Fibroblast of the aortic adventitia (primary cell): ENCODE data around the gene TMEM14A. TPM values are rescaled to one million over a fixed set of nuclear protein-coding genes. Genes with fewer than 3 reads are reported as not detected.

ENCODE experiments used
- DNase-seq: peaks from one replicate; pipeline ENCODE4 v3.0.0-alpha.2; 2010; ENCODE audit warnings: low read depth
- H3K4me3 ChIP-seq: 2 replicates; pipeline ENCODE4 v1.5.1; 2011; ENCODE audit warnings: low read depth, mild to moderate bottlenecking, control low read depth, low read length, moderate library complexity
- total RNA-seq: library from RNA; depleted of rRNA; stranded (reverse); fragments of >200 nt; gene quantifications from 2 replicates; pipeline ENCODE4 v1.2.3, GENCODE V29; 2012; ENCODE audit warnings: low replicate concordance
- TF ChIP-seq, protein P1 (sequence below): IDR thresholded peaks from 2 replicates; pipeline ENCODE4 v1.5.1; 2011; ENCODE audit warnings: mild to moderate bottlenecking, low read length, control low read depth, inconsistent platforms; ENCODE audit not compliant: insufficient read depth

TMEM14A gene
- total RNA-seq, 1 donor: 60.1 TPM

DNA sequence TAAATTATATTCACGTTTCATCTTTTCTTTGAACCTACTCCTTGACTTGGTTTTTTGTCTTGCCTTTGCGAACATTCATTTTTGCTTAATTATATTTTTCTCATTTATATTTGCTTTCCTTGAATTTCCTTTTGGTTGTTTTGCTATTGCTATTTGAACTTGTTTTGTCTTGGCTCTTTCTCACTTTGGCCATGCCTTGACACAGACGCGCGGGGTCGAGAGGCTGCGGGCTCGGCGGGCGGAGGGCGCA lies 7.1 kb upstream of the TMEM14A start:
- TF ChIP-seq, protein P1, sequence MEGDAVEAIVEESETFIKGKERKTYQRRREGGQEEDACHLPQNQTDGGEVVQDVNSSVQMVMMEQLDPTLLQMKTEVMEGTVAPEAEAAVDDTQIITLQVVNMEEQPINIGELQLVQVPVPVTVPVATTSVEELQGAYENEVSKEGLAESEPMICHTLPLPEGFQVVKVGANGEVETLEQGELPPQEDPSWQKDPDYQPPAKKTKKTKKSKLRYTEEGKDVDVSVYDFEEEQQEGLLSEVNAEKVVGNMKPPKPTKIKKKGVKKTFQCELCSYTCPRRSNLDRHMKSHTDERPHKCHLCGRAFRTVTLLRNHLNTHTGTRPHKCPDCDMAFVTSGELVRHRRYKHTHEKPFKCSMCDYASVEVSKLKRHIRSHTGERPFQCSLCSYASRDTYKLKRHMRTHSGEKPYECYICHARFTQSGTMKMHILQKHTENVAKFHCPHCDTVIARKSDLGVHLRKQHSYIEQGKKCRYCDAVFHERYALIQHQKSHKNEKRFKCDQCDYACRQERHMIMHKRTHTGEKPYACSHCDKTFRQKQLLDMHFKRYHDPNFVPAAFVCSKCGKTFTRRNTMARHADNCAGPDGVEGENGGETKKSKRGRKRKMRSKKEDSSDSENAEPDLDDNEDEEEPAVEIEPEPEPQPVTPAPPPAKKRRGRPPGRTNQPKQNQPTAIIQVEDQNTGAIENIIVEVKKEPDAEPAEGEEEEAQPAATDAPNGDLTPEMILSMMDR: no peak
- peak overlapping the region; percentile 80 for H3K4me3 ChIP-seq
- DNase-seq: no peak

DNA sequence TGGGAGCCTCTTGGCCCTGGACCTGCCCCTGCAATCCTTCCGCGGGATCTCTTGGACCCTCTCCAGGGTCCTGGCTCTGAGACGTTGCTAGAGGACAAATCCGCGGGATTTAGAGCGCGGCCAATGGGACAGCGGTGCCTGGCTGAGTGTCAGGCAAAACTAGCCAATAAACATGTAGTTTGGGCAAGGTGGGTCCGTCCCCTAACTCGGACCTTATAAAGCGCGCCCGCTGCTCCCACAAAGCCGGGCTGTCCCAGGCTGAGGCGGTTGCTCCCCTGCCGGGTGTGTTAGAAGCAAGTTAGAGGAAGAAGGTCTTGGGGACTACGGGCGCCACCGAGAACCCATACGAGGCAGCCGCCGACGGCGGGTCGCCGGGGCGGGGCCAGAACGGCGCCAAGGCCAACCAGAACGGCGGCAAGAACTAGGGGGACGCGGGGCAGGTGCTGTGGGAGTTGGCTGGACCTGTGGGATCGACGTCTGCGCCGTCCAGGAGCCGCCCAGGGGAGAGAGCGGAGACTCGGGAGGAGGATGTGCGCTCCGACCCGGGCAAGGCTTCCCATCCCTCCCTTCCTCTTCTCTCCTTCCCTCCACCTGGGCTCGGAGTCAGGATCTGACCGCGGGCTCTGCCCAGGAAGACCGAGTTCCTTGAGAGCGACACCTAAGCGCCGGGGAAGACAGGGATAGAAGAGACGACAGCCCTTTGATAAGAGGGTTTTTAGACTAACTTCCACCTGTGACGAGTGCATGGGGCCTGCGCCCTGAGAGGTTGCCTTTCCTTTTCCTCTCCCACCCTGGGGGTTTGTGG lies 6.5 kb upstream of the TMEM14A start:
- TF ChIP-seq, protein P1: no peak
- H3K4me3 ChIP-seq: peak overlapping the region; percentile 80
- peak; percentile 98 for DNase-seq

DNA sequence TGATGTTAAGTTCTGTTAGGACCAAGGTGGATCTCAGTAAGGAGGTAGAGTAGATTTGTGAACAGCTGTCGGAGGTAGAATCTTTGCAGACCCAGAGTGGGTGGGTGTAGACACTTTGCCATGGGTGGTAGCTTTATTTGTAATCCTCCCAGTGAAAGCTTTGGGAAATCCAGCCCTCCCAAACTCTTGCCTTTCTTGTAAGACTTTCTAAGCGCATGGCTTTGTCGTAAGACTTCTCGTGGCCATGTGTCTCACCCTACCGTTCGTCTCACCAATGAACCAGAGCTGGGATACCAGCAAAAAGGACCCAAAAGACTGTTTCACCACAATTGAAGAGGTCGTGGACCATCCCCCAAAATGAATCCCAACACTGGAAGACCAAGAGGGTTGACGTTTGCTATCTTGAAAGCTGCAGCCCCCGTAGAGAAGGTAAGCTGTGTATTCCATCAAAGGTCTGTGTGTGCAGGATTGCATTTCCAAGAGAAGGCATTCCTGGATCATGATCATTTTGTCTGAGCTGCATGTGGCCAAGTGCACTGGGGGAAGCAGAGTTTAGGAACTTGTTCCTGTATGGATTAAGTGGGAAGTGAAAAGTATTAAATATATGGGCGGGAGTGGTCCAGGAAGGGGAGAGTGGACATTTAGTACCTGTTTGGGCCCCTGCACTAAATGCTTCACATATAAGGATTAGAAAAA lies 5.8 kb upstream of the TMEM14A start:
- DNase-seq: no peak
- peak overlapping the region; percentile 80 for H3K4me3 ChIP-seq
- TF ChIP-seq, protein P1: no peak

DNA sequence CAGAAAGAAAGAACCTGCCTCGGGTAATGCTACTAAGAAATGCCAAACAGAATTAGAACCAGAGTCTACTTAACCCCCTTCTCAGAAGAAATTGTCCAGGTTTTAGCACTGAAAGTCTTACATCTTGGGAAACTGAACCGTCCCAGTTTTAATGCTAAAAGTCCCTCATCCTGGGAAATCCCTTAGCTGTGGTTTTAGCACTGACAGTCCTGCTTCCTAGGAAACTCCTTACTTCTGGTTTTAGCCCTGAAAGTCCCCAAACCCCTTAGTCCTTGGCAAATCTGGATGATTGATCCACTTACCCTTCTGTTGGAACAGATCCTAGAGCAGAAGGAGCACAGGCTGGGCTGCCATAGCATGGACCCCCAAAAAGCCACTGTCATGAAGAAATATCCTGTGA lies 4.8 kb upstream of the TMEM14A start:
- no peak for DNase-seq
- peak overlapping the region; percentile 80 for H3K4me3 ChIP-seq
- TF ChIP-seq, protein P1: no peak

DNA sequence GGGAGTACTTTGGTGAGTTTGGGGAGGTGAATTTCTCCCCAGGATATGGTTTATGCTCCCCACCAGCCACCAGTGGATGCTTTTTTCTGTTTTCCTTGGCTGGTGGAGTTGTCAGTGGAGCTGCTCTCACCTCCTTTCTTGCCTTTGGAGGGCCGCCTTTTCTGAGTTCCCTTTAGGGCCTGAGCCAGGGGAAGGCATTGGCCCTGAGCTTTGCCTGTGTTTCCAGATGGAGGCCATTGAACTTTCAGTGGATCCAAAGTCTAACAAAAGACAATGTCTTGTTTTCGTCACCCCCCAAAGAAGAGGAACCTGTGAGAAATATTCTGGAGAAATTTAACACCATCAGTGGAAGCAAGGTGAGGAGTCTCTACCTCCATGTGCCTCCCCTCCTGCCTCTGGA lies 4.4 kb upstream of the TMEM14A start:
- no peak for DNase-seq
- peak overlapping the region; percentile 80 for H3K4me3 ChIP-seq
- TF ChIP-seq, protein P1: no peak

GRCh38 chr6:52667572-52667971 lies 3.3 kb upstream of the TMEM14A start:
- no peak overlapping the region for H3K4me3 ChIP-seq
- TF ChIP-seq, protein P1: no peak
- DNase-seq: no peak
